Measurements from ENCODE around the gene WASL. TPM values are rescaled to one million over a fixed set of nuclear protein-coding genes. Genes with fewer than 3 reads are reported as not detected.

WASL gene
- total and polyA plus RNA-seq, 10 of the 15 experiments (the other 5 are each of a cell fraction or from before 2014, with no cell fraction given), result 2.0 to 6.4 (median 3.5) TPM

DNA sequence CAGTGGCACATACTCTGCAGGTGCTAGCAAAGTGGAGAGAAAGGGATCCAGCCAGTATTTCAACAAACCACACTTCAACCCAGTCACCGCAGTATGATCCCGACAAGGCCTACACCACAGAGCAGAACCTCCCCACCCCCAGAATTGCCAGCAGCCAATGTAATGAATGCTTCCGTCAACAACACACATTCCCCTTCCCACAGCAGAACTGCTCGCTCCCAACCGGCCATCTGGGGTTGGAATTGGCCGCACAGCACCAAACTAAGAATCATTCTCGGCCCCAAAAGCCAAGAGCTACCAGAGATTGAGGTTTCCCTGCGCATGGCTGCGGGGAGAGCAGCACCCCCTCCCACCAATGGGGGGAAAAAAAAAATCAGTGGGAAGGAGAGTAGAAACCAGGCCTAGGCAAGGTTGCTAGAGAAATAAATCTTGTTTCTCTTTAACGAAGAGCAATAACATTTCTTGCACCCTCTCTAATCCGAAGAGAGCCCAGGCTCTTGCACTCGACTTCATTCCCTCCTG is 1.1 kb downstream of the WASL start:
- no TSS peak for BruUV-seq (replicated peaks)
- TF ChIP-seq IKZF2 (IDR thresholded peaks at IDR 0.05) (peak; percentile 49 to 51; a peak in 3 of 4 replicates), ZNF384 (IDR thresholded peaks at IDR 0.05; ENCODE audit: borderline replicate concordance, low read depth, low read length) (no peak), BRCA1 (IDR thresholded peaks at IDR 0.05; ENCODE audit: low read depth, low read length) (no peak), BCL11A (IDR thresholded peaks at IDR 0.05; ENCODE audit: low read depth, low read length) (no peak), WRNIP1 (IDR thresholded peaks at IDR 0.05; ENCODE audit: borderline replicate concordance, low read depth, low read length) (no peak; the same call in 1 of the 2 replicates), STAT1 (conservative IDR thresholded peaks at IDR 0.05) (no peak), GABPA (IDR thresholded peaks at IDR 0.05; ENCODE audit: low read depth) (no peak), RUNX3 (IDR thresholded peaks at IDR 0.05; ENCODE audit: low read length) (peak; percentile 76), IRF4 (IDR thresholded peaks at IDR 0.05; ENCODE audit: low read depth, low read length) (no peak), NFIC (IDR thresholded peaks at IDR 0.05; ENCODE audit: low read depth, low read length) (no peak), SIX5 (IDR thresholded peaks at IDR 0.05; ENCODE audit: low read depth, low read length, severe bottlenecking) (no peak), IKZF1 (conservative IDR thresholded peaks at IDR 0.05) (peak; percentile 51; the same call in 1 of the 2 replicates), POLR2AphosphoS2 (IDR thresholded peaks at IDR 0.05; ENCODE audit: low read depth, low read length) (no peak), CHD2 (IDR thresholded peaks at IDR 0.05; ENCODE audit: borderline replicate concordance, low read depth, low read length) (0 out of 2 replicates have a peak, but pooled peaks have one; percentile 14), NFXL1 (IDR thresholded peaks at IDR 0.05; ENCODE audit: borderline replicate concordance) (no peak), ZNF24 (IDR thresholded peaks at IDR 0.05) (no peak), ZZZ3 (IDR thresholded peaks at IDR 0.05; ENCODE audit: control insufficient read depth, insufficient read length, low read depth) (no peak), POLR2AphosphoS5 (IDR thresholded peaks at IDR 0.05; ENCODE audit: low read length) (no peak), JUND (IDR thresholded peaks at IDR 0.05; ENCODE audit: low read depth, low read length) (no peak), FOXM1 (IDR thresholded peaks at IDR 0.05; ENCODE audit: low read depth, low read length) (no peak)
- TF ChIP-seq, protein P1, sequence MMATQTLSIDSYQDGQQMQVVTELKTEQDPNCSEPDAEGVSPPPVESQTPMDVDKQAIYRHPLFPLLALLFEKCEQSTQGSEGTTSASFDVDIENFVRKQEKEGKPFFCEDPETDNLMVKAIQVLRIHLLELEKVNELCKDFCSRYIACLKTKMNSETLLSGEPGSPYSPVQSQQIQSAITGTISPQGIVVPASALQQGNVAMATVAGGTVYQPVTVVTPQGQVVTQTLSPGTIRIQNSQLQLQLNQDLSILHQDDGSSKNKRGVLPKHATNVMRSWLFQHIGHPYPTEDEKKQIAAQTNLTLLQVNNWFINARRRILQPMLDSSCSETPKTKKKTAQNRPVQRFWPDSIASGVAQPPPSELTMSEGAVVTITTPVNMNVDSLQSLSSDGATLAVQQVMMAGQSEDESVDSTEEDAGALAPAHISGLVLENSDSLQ (IDR thresholded peaks at IDR 0.05), result no peak
- TF ChIP-seq, protein P2, sequence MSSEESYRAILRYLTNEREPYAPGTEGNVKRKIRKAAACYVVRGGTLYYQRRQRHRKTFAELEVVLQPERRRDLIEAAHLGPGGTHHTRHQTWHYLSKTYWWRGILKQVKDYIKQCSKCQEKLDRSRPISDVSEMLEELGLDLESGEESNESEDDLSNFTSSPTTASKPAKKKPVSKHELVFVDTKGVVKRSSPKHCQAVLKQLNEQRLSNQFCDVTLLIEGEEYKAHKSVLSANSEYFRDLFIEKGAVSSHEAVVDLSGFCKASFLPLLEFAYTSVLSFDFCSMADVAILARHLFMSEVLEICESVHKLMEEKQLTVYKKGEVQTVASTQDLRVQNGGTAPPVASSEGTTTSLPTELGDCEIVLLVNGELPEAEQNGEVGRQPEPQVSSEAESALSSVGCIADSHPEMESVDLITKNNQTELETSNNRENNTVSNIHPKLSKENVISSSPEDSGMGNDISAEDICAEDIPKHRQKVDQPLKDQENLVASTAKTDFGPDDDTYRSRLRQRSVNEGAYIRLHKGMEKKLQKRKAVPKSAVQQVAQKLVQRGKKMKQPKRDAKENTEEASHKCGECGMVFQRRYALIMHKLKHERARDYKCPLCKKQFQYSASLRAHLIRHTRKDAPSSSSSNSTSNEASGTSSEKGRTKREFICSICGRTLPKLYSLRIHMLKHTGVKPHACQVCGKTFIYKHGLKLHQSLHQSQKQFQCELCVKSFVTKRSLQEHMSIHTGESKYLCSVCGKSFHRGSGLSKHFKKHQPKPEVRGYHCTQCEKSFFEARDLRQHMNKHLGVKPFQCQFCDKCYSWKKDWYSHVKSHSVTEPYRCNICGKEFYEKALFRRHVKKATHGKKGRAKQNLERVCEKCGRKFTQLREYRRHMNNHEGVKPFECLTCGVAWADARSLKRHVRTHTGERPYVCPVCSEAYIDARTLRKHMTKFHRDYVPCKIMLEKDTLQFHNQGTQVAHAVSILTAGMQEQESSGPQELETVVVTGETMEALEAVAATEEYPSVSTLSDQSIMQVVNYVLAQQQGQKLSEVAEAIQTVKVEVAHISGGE (CRISPR knock-in tag; IDR thresholded peaks at IDR 0.05), result no peak

More for the DNA sequence above, 1.1 kb downstream of the WASL start:
- SMC1A ChIA-PET (ENCODE audit: uncharacterized antibody, unreplicated experiment), result interaction anchor here (1.5 to 3.3 kb wide), 4 partner anchors 13 to 39 kb away, joined by 3 to 27 read pairs (median 4); no protein-coding TSS in a partner anchor
- RAD21 ChIA-PET (ENCODE audit: unreplicated experiment), result interaction anchor here (1.2 to 3.5 kb wide), 2 partner anchors 38 to 50 kb away, joined by 3 to 11 read pairs; no protein-coding TSS in a partner anchor
- ATAC-seq (peak; percentile 2; the same call in 2 of the 3 replicates), DNase-seq (ENCODE audit: low read depth, low spot score) (no peak), FAIRE-seq (no peak)
- WGBS (ENCODE audit: insufficient coverage, insufficient replicate concordance, low lambda C conversion rate, missing lambda C conversion rate), result under 1% methylated on average over 12 of the region's 12 CpGs
- in situ Hi-C loops (cut with MboI) (no loop called here), intact Hi-C loops (cut with micrococcal nuclease; ENCODE audit: unreplicated experiment) (loop anchor here (2.0 to 5.0 kb wide), 2 partner anchors 19 to 210 kb away; no protein-coding TSS in a partner anchor)
- H3K9me3 ChIP-seq (replicated peaks; ENCODE audit: control insufficient read depth, insufficient read depth, low read length), result no peaks in the 10 kb centered on the region
- H4K20me1 ChIP-seq (ENCODE audit: control insufficient read depth, insufficient read depth), result no peaks in the 10 kb centered on the region
- no peaks in the 10 kb centered on the region for H3K4me1 ChIP-seq (ENCODE audit: control insufficient read depth, insufficient read depth, low read length)
- no peaks in the 10 kb centered on the region for H3K36me3 ChIP-seq (ENCODE audit: control insufficient read depth in 2 of 2, insufficient read depth in 2 of 2, low read length in 1 of 2)
- H3K79me2 ChIP-seq (ENCODE audit: control insufficient read depth, insufficient read depth, low read length), result peaks cover 64% of the 10 kb centered on the region
- H3K27ac ChIP-seq (ENCODE audit: control insufficient read depth, insufficient read depth), result peak overlapping the region; percentile 95
- POLR2A ChIA-PET, result interaction anchor here (0.6 to 2.7 kb wide), 3 partner anchors 10 to 37 kb away, joined by 3 to 13 read pairs (median 4); no protein-coding TSS in a partner anchor
- H3K9ac ChIP-seq (ENCODE audit: control insufficient read depth, insufficient read depth, low read length), result peak overlapping the region; percentile 89
- peak overlapping the region; percentile 30; the same call in 1 of the 2 replicates for H2AFZ ChIP-seq (ENCODE audit: control insufficient read depth, low read depth, low read length)
- no peaks in the 10 kb centered on the region for H3K27me3 ChIP-seq (replicated peaks in 1 of 2; ENCODE audit: control insufficient read depth in 2 of 2, insufficient read depth in 2 of 2, low read length in 1 of 2)
- peak overlapping the region; percentile 95 for H3K4me3 ChIP-seq
- CTCF ChIA-PET, result interaction anchor here (1.1 kb wide), 1 partner anchor 8 kb away, joined by 3 read pairs; no protein-coding TSS in a partner anchor
- peak overlapping the region; percentile 67 for H3K4me2 ChIP-seq (ENCODE audit: control insufficient read depth, insufficient read depth)
